COR-L47 (cell line): Measurements from ENCODE around the gene SLC35F4.
"Not testable (repeated sequence)": the region's sequence is repeated elsewhere in the genome, so short reads cannot be mapped to it uniquely, and the experiment has no call there.

Source experiments
- DNase-seq: peaks from one replicate; lab custom pipeline; 2025; lab: John Stamatoyannopoulos, UW

The SLC35F4 gene

GRCh38 chr14:57796556-57796955 lies 69.3 kb downstream of the SLC35F4 start:
- no peak for DNase-seq

DNA sequence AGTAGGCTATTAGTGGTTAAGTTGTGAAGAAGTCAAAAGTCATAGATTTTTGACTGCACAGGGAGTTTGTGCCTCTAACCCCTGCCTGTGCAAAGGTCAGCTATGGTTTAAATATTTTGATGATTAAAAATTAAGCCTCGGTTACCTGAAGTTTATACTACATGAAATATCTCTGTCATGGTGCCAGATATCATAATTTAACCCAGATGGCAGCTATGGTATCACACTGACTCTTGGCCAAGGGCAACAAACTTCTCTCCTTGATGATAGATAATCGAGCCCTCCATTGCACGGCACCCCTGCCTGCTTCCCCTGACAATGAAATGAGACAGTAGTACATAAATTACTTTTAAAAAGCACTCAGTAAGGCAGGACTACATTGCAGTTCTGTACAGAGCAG lies 80.8 kb downstream of the SLC35F4 start:
- DNase-seq, result no peak

DNA sequence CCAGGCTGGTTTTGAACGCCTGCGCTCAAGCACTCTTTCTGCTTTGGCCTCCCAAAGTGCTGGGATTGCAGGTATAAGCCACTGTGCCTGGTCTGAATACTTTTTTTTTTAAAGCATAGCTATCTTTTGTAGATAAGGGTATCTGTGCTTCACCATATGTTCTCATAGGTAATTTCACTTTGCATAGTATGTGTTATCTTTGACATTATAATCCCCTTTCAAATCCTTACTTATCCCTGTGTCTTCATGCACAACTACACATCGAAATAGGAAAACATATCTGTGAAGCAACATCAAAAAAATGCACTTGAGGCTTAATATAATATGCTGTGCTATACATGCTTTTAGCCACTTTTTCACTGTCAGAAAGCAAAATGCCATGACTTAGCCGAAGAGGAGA lies 94.1 kb downstream of the SLC35F4 start:
- DNase-seq, result no peak

GRCh38 chr14:57769863-57770523 lies 95.9 kb downstream of the SLC35F4 start:
- no peak for DNase-seq

- DNase-seq, result no peak
These were observed 104.1 kb downstream of the SLC35F4 start for GRCh38 chr14:57761800-57762199.

DNA sequence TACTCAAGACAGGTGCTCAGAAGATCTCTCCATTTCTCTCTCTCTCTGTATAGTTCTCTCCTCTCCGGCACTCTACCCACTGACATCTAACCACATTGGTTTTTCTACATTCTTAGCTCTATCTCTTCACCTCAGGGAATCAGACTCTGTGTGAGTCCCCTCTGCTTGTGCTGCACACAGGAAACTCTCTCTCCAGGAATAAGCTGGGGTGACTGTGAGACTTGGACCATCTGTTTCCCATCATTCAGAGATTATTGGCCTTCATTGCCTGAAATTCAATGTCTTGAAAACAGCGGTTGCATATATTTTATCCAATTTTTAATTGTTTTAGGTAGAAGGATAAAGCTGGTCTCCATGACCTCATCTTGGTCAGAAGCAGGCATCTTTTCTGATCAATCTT lies 105.0 kb downstream of the SLC35F4 start:
- no peak for DNase-seq

- DNase-seq, result no peak
These were observed 110.8 kb downstream of the SLC35F4 start for GRCh38 chr14:57755018-57755521.

GRCh38 chr14:57754527-57754926 lies 111.4 kb downstream of the SLC35F4 start:
- no peak for DNase-seq

DNA sequence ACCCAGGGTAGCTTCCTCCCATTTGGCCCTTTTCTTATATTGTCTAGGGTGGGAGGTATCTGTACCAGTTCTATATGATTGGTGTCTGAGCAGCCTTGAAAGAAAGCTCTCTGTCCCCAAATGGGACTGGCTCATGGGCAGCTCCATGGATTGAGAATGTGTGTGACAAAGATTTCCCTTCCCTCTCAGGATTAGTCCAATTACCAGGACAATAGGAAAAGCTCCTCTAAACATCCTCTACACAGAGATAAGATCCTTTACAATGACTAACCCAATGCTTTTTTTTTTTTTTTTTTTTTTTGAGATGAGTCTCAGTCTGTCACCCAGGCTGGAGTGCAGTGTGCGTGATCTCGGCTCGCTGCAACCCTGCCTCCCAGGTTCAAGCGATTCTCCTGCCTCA lies 112.1 kb downstream of the SLC35F4 start:
- DNase-seq, result no peak

DNA sequence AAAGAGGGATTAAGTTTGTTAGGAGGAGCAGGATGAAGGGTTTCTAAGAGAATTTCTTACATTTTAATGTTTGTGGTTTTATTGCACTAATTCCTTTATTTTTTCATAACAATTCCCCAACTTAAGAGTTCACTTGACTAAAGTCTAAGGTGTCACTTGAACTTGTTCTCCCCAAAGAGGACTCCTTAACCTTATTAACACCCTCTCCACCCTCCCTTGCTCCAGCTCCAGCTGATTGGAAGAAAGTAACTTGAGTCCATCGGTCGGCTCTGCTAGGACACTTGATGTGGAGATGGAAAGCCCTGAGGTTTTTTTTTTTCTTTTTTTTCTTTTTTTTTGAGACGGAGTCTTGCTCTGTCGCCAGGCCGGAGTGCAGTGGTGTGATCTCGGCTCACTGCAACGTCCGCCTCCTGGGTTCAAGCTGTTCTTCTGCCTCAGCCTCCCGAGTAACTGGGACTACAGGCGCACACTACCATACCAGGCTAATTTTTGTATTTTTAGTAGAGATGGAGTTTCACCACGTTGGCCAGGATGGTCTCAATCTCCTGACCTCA lies 113.7 kb downstream of the SLC35F4 start:
- not testable (repeated sequence) for DNase-seq

- DNase-seq, result no peak
These were observed 114.5 kb downstream of the SLC35F4 start for GRCh38 chr14:57751400-57751799.

DNA sequence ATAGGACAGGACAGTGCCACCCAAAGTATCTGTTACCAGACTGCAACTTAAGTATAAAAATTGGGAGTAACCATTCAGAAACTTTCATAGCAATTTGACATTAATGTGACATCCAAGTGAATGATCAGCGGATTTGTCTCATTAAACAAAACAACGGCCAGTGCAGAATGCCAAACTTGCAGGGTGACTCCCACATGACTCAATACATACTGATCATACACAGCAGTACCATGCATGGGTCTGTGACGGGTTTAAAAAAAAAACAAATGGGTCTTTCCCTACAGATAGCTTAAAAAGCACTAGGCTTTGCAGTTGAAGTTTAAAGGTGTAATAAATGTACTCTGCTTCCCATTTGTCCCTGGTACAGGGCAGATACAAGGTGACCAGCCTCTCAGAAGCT lies 116.6 kb downstream of the SLC35F4 start:
- DNase-seq, result no peak

DNA sequence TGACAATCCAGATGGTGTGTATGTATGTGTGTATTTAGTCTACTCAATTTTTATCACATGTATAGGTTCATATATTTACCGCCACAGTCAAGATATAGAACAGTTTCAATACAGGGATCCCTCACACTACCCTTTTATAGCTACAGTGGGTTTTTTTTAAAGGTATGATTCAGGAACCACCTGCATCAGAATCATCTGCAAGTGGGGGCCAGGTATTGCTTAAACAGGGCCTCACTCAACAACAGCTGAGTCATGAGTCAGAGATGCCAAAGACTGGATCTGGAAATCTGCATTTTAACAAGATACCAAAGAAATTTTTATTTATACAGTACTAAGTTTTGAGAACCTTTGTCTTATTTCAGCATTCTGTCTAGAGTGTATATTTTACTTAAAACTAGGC lies 117.6 kb downstream of the SLC35F4 start:
- no peak for DNase-seq

DNA sequence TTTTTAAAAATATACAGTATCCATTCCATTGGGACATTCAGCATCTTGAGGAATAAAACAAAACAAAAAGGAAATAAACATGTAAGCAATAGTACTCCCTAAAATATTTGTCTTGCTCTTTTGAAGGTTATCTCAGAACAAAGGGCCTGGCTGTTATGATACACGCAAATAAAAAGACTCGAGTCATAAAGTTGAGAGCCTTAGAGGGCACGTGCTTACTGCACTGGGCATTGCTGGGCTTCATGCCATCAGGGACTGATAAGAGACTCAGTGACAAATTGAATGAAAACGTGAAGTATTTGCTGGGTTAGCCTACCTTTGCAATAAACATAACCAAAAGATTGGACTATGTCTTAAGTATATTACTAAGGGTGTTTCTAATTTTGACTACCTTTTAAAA lies 118.9 kb downstream of the SLC35F4 start:
- no peak for DNase-seq

- no peak for DNase-seq
These were observed 119.3 kb downstream of the SLC35F4 start for GRCh38 chr14:57746563-57746962.

- no peak for DNase-seq
These were observed 126.4 kb downstream of the SLC35F4 start for GRCh38 chr14:57739516-57739915.

DNA sequence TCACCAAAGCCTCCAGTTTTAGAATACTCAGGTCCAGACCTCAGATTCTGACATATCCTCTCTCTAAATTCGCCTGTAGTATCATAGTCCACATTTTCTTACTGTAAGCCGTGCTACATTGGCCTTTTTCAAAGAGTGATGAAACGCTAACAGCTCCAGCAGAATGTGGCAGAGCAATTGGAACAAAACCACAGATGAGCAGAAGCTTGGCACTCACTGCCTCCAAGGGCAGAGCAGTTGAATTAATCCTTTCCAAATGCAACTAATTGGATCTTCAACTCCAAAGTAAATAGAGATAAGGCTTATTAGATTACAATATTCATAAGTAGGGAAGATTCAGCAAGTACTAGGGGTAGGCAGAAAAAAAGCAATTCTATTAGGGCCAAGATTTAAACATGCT lies 128.3 kb downstream of the SLC35F4 start:
- DNase-seq, result no peak

GRCh38 chr14:57736391-57736790 lies 129.5 kb downstream of the SLC35F4 start:
- no peak for DNase-seq

GRCh38 chr14:57735276-57735675 lies 130.6 kb downstream of the SLC35F4 start:
- no peak for DNase-seq

- DNase-seq, result no peak
These were observed 133.2 kb downstream of the SLC35F4 start for GRCh38 chr14:57732463-57733285.

DNA sequence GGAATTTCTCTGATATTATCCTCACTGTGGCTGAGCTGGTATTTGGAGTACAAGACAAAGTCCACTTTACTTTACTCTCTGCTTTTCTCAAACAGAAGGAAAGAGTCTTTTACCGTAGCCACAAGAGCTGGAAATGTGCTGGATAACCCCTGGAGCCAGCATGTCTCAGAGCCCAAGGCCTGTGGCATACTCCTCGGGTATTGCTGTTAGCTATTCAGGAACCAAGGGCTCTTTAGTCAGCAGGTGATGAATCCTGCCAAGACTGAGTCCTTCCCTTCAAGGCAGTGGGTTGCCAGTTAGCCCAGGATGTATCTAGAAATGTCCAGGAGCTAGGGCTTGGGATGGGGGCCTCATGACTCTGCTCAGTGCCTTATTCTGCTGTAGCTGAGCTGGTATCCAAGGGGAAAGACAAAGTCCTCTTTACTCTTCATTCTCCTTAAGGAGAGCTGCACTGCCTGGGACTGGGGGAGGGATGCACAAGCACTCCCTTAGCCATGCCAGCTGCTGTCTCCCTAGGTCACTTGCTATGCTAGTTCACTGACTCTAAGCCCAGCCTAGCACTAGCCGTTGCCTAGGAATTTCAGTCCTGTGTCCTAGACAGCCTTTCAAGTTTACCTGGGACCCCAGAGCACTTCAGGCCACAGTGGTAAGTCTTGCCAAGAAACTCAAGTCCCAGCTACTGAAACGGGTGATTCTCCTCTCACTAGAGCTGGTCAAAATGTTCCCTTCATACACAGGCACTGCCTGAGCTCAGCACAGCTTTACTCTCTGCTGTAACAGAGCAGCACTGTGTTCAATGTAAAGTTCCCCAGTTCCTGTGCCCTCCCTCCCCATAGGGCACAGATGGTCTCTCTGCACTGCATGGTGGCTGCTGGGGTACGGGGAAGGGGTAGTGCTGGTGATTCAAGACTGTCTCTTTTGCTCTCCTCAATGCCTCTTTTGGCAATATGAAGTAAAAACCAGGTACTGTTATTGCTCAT lies 136.4 kb downstream of the SLC35F4 start:
- no peak for DNase-seq
